HG03064 (cell line): ENCODE results near the gene KLHDC10.
"Not testable (repeated sequence)": the region's sequence is repeated elsewhere in the genome, so short reads cannot be mapped to it uniquely, and the experiment has no call there.

ENCODE experiments used
- ATAC-seq: cut with Tn5 transposase; IDR thresholded peaks from one replicate; pipeline ENCODE4 v1.9.1; 2021; ENCODE audit warnings: low read depth; ENCODE audit not compliant: unreplicated experiment

Gene KLHDC10

DNA sequence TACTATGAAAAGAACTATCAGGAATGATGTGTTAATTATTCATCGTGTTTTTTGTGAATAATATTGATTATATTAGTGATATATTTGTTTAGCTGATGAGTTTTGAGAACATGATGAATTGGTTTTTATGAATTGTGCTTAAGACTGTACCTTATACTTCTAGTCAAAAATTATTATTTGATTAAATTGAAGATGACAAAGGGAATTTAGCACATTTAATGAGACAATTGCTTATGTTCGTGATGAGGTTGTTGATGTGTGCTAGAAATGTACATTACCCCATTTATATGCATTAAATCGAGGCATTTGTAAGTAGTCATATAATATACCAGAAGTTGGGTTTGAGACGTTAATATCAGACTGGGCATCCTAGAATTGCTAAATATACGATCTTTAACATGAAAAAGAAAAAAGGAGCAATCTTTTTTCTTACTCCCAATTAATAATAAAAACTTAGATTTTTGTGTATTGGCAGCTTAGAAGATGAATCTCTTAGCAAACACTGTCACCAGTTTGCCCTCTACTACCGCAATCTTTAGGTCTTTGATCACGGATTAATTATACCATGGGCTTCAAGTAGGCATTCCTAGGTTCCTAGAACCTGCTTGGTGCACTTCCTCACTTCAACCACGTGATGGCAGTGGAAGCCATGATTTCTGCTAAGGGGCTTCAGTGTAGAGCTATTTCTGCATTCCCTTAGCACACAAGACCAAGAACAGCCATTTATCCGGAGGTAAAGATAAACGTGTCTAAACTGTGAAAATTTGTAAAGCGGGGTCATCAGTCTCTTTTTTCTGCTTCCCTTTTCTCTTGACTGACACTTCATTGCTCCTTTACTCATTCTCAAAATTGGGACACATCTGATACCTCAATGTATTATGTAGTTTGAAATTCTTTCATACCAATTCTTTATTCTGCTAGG, 1.6 kb downstream of the KLHDC10 start:
- ATAC-seq, result no peak

DNA sequence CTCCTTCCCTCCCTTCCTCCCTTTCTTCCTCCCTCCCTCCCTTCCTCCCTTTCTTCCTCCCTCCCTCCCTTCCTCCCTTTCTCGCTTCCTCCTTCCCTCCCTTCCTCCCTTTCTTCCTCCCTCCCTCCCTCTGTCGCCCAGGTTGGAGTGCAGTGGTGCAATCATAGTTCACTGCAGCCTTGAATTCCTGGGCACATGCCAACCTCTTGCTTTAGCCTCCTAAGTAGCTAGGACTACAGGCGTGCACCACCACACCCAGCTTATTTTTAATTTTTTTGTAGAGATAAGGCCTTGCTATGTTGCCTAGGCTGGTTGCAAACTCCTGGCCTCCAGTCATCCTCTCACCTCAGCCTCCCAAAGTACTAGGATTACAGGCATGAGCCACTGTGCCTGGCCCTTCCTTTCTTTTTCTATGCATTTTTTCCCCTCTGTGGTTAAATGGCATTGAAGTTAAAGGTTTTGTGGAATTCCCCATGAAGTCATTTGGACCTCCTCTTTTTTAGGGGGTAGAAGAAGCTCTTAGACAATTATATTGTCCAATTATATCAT, 9.6 kb downstream of the KLHDC10 start:
- ATAC-seq, result no peak

DNA sequence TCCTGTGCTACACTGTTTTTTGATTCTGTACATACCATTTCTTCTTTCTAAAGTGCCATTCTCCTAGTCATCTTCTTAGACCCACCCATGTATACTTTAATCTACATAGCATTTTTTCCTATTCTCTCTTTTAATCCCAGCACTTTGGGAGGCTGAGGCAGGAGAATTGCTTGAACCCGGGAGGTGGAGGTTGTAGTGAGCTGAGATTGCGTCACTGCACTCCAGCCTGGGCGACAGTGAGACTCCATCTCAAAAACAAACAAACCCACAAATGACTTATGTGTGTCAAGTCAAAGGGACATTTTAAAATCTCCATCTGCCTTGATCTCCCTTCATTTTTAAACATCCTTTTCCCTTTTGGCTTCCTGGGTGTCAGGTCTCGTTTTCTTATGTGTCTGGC, 13.2 kb downstream of the KLHDC10 start:
- ATAC-seq, result not testable (repeated sequence)

DNA sequence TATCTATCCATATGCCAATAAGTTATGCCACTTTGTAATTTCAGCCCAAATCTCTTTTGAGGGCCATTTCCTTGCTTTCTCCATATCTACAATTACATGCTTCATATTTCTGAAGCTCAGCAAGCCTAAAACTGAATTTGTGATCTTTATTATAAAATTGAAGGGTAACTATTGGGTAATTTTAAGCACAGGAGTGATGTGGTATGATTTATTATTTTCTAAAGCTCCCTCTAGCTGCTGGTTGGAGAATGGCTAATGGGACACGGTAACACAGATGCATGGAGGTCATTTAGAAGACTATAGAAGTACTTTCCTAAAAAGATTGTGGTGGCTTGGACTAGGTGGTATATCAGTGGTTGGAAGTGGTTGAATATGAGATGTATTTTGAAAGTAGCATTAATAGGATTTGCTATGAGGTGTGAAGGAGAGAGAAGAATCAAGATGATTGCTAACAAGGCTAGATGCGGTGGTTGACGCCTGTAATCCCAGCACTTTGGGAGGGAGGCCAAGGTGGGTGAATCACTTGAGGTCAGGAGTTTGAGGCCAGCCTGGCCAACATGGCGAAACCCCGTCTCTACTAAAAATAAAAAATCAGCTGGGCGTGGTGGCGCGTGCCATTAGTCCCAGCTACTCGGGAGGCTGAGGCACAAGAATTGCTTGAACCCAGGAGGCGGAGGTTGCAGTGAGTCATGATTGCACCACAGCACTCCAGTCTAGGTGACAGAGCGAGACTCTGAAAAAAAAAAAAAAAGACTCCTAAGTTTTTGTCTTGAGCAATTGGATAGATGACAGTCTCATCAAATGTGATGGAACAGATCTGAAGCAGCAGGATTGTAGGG, 13.9 kb downstream of the KLHDC10 start:
- ATAC-seq, result no peak

DNA sequence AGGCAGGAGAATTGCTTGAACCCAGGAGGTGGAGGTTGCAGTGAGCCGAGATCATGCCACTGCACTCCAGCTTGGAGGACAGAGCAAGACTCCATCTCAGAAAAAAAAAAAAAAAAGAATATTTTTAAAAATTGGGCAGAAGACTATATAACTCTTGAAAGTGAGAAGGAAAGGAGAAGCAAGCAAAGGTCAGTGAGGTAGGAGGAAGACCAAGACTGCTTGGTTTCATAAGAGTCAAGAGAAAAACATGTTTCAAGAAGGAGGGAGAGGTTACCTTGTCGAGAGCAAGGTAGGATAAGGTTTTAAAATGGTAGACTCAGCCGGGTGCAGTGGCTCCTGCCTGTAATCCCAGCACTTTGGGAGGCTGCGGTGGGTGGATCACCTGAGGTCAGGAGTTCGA, 14.9 kb downstream of the KLHDC10 start:
- not testable (repeated sequence) for ATAC-seq

DNA sequence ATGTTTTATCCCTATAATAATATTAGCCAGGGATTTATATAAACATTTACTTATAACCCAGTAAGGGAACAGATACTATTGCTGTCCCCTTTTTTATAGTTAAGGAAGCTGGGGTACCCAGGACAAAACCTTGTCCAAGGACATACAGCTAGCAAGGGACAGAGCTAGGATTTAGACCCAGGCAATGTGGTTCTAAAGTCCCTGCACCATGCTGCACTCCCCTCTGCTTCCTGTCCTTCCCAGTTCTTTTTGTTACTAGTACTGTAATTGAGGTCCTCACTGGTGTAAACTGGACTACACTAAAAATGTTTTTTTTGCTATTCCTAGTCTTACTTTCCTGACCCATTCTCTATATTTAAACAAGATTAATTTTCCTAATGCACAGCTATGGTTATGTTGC, 16.6 kb downstream of the KLHDC10 start:
- no peak for ATAC-seq

DNA sequence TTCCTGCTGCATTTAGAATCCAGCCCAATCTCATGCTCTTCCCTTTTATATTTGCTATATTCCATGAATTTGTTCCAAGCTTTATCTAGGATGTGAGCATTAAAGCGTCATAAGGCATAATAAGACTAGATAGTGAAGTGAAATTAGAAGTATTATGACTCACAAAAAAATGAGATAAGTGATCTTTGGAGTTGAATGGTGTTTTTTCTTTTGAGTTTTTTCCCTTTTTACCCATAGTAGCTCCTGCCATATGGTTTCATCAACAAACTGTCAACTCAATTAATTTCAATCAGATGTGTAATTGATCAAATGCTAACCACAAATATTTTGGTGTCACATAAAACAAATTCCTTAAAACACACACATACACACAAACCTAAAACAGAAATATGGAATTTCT, 17.0 kb downstream of the KLHDC10 start:
- no peak for ATAC-seq

DNA sequence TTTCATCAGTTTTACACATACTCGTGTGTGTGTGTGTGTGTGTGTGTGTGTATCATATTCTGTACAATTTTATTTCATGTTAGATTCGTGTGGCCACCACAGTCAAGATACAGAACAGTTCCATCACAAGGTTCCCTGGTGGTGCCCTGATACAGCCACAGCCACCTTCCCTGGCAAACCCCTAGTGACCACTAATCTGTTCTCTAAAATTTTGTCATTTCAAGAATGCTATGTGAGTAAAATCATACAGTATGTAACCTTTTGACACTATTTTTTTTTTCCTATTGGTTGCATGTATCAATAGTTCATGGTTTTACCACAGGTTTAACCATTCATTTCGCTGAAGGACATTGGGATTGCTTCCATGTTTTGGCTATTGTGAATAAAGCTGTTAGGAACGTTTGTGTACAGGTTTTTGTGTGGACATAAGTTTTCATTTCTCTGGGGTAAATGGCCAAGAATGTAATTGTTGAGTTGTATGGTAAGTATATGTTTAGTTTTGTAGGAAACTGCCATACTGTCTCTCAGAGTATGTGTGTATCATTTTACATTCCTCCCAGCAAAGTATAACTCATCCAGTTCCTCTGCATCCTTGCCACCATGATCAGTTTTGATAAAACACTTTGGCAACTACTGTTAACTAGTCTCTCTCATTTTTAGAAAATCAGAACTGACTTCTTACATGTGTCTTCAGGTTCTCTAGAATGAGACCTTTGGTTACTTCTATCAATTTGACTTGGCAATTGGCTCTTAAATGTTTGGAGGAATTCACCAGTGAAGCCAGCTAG, 20.6 kb downstream of the KLHDC10 start:
- ATAC-seq, result no peak

DNA sequence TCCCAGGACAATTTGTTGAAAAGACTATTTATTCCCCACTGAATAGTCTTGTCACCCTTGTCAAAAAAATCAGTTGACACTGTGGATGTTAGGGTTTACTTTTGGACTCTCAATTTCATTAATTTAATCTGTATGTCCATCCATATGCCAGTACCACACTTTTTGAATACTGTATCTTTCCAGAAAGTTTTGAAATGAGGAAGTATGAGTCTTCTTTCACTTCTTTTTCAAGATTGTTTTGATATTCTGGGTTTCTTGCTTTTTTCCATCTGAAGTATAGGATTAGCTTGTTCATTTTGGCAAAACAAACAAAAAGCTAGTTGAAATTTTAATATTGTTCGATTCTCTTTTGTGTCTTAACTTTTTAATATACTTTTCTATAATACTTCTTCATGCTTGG, 21.7 kb downstream of the KLHDC10 start:
- no peak for ATAC-seq

DNA sequence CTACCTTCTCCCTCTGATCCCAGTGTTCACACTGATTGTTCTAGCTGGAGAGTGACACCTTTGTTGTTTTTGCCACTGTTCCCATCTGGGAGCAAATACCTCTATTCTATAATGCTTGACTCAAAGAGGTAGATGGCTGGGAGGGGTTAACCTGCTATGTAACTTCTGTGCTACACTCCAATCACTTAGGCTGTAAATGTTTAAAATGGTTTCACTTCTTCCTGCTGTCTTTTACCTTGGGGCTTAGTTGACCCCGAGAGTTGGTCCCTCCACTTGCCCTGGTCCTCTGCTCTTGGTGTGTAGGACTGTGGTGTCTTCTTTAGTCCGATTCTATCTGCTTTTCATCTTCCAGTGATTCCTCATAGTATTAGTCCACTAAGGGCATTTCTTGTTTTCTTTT, 22.3 kb downstream of the KLHDC10 start:
- no peak for ATAC-seq

DNA sequence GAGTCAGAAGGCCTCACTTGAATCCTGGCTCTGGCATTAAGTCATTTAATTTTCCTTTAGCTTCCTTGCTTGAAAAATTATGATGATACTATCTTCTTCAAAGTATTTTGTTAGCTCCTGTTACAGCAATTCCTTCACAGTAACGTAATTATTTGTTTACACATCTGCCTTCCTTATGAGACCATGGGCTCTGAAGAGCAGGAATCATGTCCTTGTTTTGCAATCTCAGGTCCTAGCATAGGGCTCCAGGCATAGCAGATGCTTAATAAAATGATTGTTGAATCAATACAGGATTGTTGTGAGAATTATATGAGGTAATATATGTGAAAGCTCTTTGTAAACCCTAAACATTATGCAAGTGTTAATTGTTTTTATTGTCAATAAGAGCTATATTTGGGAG, 25.5 kb downstream of the KLHDC10 start:
- ATAC-seq, result no peak

DNA sequence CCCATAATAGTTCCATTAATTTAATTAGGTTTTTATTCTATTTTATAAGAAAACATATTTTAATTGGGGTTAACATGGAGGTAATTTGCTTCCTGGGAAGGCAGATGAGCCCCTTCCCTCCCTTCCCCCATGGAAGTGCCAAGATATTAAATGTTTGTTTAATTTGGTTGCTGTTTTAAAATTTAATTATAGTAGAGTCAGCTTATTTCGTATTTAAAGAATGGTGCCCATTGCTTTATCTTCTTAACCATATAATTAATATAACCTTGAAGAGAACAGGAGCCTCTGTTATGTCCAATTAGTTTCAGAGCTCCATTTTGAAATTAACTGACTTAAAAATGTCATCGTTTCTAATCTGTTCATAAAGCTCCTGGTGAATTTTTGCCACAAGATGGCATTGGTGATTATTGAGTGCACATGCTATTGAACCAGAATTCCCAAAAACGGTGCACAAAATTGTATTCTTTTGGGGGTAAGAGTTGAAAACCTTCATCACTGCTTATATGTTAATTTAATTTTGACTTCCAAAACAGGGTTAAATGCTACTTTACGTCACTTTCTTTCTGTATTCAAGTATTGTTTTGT, 26.0 kb downstream of the KLHDC10 start:
- ATAC-seq, result no peak

DNA sequence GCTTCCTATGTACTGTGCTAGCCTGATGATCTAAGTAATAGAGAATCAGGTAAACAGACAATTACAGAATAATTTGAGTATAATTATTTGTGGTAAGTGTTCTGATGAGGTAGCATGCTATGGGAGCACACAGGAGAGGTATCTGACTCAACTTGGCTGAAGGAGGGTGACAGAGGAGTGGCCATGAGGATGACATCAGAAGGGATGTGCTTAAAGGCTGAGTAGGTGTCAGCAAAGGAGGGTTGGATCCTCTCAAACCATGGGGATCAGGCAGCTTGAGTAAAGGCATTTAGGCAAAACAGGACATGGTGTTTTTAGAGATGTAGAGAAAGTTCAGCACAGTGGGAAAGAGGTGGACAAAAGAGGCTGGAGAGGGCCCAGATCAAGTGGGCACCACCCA, 29.0 kb downstream of the KLHDC10 start:
- no peak for ATAC-seq

DNA sequence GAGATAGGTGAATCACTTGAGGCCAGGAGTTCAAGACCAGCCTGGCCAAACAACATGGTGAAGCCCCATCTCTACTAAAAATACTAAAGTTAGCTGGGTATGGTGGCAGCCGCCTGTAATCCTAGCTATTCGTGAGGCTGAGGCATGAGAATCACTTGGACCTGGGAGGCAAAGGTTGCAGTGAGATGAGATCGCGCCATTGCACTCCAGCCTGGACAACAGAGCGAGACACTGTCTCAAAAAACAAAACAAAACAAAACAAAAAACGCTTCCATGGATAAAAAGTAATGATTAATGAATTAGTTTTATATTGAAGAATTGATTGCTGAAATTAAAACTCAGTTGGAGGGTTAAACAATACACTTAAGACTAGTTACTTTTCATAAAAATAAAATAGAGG, 32.3 kb downstream of the KLHDC10 start:
- ATAC-seq, result no peak

DNA sequence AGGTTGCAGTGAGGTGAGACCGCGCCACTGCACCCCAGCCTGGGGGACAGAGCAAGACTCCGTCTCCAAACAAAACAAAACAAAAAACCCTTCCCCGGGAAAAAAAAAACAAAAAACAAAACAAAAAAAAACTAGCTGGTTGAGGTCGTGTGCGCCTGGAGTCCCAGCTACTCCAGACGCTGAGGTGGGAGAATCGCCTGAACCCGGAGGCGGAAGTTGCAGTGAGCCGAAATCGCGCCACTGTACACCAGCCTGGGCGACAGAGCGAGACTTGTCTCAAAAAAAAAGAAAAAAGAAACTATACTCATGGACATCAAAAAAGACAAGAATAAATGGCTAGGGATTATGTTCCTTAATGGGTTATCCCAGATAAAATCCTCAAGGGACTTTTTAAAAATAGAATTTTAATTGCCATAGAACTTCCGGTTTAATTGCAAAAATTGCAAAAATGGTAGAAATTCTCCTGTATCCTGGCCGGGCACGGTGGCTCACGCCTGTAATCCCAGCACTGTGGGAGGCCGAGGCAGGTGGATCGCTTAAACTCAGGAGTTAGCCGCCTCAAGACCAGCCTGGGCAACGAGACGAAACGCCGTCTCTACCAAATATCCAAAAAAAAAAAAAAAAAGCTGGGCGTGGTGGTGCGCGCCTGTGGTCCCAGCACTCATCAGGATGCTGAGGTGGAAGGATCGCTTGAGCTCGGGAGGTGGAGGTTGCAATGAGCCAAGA, 37.8 kb downstream of the KLHDC10 start:
- no peak for ATAC-seq

DNA sequence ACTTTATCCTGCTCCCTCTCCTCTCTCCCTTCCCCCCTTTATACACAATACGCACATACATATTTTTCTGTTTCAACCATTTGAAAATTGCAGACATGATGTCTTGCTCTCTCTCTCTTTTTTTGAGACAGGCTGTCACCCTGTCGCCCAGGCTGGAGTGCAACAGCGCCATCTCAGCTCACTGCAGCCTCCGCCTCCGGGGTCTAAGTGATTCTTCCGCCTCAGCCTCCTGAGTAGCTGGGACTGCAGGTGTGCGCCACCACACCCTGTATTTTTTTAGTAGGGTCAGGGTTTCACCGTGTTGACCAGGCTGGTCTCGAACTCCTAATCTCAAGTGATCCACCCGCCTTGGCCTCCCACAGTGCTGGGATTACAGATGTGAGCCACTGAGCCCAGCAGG, 38.5 kb downstream of the KLHDC10 start:
- no peak for ATAC-seq

DNA sequence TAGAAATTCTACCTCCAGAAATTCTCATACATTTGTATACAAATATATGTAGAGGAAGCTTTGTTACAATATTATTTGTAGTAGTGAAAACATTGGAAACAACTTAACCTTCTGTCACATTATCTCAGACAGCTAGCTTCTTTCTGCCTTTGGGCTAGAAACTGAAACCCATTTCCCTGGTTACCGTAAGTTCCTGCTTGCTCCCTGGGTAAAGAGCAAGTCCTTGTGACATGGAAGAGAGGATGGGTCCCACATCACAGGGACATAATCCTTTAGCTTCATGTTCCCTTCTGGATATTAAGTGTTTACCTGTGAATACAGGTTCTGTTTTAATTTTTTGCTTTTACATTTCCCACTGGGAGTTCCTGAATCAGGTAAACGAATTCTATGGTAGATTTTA, 41.8 kb downstream of the KLHDC10 start:
- no peak for ATAC-seq

DNA sequence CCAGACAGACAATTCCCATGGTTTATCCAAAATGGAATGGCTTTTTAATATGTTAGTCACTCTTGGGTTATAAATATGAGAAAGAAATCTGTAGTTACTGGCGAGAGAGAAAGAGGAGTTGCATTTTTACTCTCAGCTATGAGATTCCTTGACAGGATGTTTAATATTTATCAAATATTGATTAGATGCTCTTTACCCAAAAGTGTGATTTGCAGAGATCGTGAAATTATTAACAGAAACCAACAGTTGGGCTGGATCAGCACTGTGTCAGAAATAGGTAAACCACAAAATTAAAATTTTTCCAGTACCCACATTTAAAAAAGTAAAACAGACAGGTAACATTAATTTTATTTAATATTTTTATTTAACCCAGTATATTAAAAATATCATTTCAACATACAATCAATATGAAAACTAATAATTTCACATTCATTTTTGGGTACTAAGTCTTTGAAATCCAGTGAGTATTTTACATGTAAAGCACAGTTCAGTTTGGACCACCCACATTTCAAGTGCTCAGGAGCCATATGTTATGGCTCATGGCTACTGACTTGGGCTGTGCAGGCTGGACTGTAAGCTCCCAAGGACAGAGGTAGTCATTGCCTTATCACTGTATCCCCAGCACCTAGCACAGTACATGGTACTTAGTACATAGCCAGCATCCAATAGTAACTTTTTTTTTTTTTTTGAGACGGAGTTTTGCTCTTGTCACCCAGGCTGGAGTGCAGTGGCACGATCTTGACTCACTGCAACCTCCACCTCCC, 42.5 kb downstream of the KLHDC10 start:
- no peak for ATAC-seq

DNA sequence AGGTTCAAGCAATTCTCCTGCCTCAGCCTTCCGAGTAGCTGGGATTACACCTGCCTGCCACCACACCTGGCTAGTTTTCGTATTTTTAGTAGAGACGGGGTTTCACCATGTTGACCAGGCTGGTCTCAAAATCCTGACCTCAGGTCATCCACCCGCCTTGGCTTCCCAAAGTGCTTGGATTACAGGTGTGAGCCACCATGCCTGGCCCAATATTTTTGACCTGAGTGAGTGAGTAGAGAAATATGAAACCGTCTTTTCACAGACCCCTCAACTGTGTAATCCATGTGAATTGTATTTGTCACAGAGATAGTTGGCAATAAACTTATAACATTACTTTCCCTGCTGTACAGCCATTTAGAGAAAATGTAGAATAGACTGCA, 43.1 kb downstream of the KLHDC10 start:
- not testable (repeated sequence) for ATAC-seq
